NCI-H1436 treated with DMSO at 0.1 percent for 48 hours (cell line): Measurements from ENCODE around the gene PFDN2.

ENCODE experiments used
- DNase-seq: peaks from one replicate; lab custom pipeline; 2025; lab: John Stamatoyannopoulos, UW

PFDN2 gene

GRCh38 chr1:161099090-161099802 lies 18.6 kb downstream of the PFDN2 start:
- no peak for DNase-seq

DNA sequence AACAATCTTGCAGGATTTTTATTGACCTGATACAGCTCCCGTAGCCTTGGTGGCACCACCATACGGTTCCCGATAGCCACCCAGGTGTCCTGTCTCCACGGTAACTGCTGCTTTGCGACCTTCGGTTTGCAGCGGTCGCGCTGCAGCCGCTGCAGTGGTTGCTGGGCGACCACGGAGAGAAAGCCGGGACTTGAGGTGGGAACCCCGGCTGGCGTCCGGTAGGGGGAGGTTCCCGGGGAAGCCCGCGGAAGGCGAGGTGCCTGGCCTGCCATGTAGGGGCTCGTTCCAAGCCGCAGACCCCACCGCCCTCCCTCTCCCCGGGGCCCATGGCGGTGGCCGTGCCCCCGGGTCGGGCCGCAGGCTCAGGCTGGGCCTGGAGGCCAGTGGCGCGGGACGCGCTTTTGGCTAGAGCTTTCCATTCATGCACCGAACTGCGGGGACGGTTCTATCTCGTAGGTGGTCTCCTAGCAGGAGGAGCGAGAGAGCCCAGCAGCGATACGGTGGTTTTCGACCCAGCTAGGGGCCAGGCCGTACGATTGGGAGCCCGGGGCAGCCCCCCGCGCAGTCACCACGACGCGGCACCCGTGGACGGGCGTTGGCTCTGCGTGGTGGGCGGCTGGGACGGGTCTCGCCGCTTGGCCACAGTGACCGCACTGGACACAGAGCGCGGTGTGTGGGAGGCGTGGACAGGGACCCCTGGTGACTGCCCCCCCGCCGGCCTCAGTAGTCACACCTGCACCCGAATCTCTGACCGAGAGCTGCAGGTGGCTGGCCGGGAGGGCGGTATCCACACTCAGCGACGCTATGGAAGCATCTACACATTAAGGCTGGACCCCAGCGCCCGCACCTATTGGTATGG lies 19.4 kb downstream of the PFDN2 start, which contains the start of gene KLHDC9:
TSS of gene KLHDC9 (plus strand) at position 152 of the 859 bp plus-strand sequence. CDS start at position 327, 175 bp downstream.
- no peak for DNase-seq

GRCh38 chr1:161096530-161096929 lies 21.3 kb downstream of the PFDN2 start:
- DNase-seq = no peak

DNA sequence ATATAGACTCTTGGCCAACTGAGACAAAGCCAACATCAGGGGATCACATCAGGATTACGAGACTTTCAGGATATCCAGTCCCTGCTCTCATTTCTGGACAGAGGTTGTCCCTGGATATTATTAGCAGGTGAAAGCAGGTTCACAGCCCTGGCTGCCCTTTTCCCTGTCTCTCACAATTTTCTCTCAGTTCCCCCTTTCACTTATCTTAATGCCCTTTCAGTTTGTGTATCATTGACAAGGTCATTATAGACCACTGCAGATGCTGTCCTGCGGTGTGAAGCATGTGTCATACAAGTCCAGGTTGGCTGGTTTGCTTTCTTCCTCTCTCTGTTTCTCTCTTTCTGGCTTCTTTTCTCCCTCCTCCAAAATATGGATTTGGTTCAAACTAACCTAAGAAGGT lies 21.8 kb downstream of the PFDN2 start:
- no peak for DNase-seq

DNA sequence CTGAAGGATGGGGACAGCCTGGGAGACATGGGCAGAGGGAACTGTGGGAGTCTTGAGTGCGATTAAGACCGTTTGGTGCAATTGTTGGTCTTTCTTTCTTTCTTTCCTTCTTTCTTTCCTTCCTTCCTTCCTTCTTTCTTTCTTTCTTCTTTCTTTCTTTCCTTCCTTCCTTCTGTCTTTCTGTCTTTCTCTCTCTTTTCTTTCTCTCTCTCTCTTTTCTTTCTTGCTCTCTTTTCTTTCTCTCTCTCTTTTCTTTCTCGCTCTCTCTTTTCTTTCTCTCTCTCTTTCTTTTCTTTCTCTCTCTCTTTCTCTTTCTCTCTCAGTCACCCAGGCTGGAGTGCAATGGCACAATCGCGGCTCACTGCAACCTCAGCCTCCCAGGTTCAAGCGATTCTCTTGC lies 22.6 kb downstream of the PFDN2 start:
- no peak for DNase-seq

GRCh38 chr1:161094481-161094880 lies 23.4 kb downstream of the PFDN2 start:
- DNase-seq = no peak

DNA sequence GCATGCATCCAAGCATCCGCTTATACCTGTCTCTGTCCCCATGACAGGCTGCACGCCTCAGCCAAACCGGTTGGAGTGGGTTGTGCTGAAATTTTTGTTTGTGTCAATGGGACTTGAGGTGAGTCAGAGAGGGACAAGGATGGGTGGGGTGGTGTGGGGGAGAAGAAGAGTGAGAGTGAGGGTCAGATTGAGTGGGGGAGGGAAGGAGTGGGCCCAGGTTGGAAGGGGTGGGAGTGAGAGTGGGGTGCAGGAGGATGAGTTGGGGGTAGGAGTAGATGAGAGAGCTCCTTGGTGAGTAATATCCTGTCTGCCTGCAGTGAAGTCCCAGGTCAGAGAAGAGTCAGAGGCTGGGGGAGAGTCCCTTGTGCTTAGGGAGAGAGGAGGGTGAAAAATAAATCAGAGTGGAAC lies 25.2 kb downstream of the PFDN2 start:
- DNase-seq = no peak

DNA sequence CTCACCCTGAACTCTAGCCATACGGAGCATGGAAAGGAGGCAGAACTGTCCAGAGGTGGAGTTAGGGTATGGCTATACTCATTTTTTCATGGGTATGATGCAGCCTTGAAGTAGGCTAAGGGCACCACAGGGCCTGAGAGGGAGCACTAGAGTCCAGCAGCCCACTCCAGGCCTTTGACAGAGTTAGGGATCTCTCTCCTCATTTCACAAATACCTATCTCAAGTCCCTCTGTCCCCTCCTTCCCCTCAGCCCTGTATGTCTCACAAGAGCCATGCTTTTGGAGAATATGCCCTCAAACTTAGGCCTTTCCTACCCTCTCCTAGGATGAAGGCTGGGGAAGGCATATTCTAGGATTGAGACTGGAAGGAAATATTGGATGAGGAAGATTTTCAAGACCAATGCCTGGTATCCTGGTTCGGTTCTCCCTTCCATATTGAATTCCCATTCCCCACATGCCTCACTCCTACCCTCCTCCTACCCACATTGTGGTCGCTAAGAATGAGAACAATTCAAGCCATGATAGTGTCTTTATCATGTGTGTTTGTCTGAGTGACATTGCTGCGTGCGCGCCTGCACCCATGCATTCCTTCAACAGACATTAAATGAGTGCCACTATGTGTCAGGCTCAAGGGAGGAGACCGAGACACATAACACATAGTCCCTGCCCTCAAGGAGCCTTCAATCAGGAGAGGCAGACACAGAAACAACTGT lies 25.9 kb downstream of the PFDN2 start:
- DNase-seq = no peak

GRCh38 chr1:161091093-161091492 lies 26.7 kb downstream of the PFDN2 start:
- no peak for DNase-seq

DNA sequence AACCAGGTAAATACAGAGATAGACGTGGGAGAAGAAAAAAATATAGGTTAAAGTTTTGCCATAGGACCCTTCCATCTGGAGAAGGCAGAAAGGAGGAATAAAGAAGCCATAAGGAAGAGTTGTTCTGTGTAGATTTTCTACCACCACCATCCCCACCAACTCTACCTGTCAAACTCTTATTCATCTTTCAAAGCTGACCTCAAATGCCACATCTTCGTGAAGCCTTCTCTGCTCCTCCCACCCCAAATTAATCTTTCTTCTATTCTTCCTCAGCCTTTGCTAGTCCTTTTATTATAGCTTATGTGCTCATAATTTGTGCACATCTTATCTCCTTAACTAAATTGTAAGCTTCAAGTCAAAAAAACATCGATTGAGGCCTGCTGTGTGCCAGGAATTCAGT lies 27.2 kb downstream of the PFDN2 start:
- DNase-seq = no peak

GRCh38 chr1:161089938-161090337 lies 27.9 kb downstream of the PFDN2 start:
- DNase-seq = no peak

GRCh38 chr1:161089251-161089924 lies 28.4 kb downstream of the PFDN2 start, which contains the start of gene NECTIN4:
Gene NECTIN4 (minus strand): TSS chr1:161089558. CDS start chr1:161089296, 262 bp downstream.
- DNase-seq = no peak

GRCh38 chr1:161088587-161089110 lies 29.2 kb downstream of the PFDN2 start:
- DNase-seq = no peak

- no peak for DNase-seq
Observed at GRCh38 chr1:161086457-161086856, 31.4 kb downstream of the PFDN2 start.

- DNase-seq = no peak
Observed at GRCh38 chr1:161085165-161085564, 32.7 kb downstream of the PFDN2 start.

DNA sequence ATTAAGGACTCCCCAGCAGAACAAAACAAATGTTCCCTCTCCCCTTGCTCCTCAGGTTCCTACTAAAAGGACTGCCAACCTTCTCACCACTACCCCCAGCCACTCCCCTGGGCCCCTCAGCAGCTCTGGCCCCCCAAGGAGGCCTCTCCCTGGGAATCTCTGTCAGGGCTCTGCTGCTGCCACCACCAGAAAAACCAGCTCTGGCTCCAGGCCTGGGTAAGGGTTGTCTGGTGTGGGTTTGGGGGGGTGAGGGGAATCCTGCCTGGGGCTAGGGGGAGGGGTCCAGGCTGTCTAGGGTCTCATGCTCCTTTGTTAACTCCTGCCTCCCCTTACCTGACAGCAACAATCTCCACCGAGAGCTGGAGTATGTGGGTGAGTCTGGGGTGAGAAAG lies 33.2 kb downstream of the PFDN2 start:
- no peak for DNase-seq

GRCh38 chr1:161083748-161084596 lies 33.9 kb downstream of the PFDN2 start:
- no peak for DNase-seq

DNA sequence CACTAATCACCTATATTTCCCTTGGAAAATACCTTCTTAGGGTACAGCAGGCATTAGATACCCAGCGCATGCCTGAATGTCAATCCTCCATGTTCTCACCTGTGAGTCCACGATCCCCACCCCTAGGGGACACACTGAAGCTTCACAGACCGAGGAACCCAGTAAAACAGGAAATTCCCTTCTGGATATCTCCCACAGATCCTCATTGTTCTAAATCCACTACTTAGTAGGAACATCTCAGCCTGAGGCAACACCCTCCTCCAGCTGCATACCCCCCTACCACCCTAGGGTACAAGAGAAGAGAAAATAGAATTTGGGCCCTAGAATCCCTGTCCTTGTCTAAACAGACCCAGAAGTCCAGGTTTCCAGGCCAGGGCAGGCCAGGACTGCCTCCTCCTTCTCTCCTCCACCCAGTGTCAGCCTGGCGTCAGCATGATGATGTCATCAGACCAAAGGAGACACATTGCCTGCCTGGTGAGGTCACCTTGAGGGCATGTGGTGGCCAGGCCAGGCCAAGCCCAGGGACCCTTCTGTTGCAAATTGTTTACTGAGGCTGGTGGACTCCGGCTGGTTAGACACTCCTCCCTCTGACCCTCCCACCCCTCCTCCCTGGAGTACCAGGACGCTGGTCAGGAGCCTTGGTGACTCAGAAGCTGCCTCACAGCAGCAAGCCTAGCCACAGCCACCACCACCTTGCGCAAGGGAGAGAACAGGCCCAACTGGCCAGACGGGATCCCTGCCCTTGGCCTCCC lies 34.7 kb downstream of the PFDN2 start:
- no peak for DNase-seq

DNA sequence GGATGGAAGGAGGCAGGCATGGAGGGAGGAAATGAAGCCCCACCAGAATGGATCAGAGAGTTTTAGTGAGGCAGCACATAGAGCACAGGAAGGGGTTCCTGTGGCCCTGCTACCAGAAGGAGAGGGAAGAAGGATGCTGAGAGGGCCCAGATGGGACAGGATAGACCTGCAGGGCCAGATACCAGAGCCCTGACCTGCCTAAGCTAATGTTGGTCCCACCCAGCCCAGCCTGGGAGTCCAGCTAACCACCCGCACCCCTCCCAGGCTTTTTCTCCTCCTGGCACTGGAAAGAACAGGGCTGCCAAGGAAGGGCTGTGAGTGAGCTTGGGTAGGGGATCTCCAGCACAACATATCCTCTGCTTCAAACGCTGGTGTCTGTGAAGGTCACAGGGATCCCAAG lies 35.4 kb downstream of the PFDN2 start:
- no peak for DNase-seq

DNA sequence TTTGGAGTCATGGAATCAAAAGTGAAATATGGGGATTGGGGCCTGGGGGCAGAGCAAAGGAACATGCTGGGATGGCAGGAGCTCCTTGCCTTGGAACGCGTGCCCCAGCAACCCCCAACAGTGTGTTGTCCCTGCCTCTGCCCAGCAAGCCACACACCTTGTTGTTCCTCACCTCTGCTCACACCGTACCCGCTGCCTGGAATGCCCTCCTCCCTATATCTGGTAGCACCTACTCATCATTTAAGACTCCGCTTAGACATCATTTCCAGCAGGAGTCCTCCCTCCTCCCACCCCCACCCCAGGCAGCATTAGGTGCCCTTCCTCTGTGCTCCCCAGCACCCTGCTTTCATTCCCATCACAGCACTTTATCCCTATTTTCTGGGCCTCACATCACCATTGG lies 36.3 kb downstream of the PFDN2 start:
- no peak for DNase-seq
